Measurements from ENCODE around the gene ZNF888. TPM values are rescaled to one million over a fixed set of nuclear protein-coding genes. Genes with fewer than 3 reads are reported as not detected.

ZNF888 gene
- total RNA-seq, 1 donor, result 4.7 TPM

DNA sequence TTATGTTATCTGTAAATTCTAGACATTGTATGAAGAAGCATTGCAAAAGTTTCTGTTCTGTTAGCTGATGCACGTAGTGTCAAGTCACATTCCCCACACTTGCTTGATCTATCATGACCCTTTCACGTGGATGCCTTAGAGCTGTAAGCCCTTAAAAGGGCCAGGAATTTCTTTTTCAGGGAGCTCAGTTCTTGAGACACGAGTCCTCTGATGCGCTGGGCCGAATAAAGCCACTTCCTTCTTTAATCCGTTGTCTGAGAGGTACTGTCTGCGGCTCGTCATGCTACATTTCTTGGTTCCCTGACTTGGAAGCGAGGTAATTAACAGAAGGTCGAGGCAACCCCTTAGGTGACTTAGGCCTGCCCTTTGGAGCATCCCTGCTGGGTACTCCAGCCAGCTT is 33.7 kb upstream of the ZNF888 start:
- H3K9me3 ChIP-seq (ENCODE audit: low read depth, low read length), result no peaks in the 10 kb centered on the region
- no peak overlapping the region for H3K4me3 ChIP-seq (ENCODE audit: insufficient read depth, low read length)
- no peak overlapping the region for H3K4me2 ChIP-seq (ENCODE audit: insufficient read depth, low read length)

DNA sequence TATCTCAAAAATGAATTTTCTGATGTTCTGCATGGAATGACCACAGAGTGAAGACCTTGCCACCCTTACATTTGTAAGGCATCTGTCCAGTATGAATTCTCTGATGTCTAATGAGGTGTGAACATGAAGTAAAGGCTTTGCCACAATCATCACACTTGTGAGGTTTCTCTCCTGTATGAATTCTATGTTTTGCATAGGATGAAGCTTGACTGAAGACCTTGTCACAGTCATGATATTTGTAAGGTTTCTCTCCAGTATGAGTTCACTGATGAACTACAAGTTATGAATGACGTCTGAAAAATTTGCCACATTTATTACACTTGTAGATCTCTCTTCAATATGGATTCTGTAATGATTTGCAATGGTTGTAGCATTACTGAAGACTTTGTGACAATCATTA is 26.2 kb upstream of the ZNF888 start:
- Histone ChIP-seq H3K79me2 (ENCODE audit: insufficient read depth, low read length) (no peaks in the 10 kb centered on the region), H3K27me3 (ENCODE audit: insufficient read depth, low read length) (no peaks in the 10 kb centered on the region), H3K36me3 (ENCODE audit: insufficient read depth, low read length) (peaks cover 35% of the 10 kb centered on the region), H3K27ac (ENCODE audit: low read depth, low read length) (no peak overlapping the region), H3K4me3 (ENCODE audit: insufficient read depth, low read length) (no peak overlapping the region), H3K9me3 (ENCODE audit: low read depth, low read length) (peaks cover 14% of the 10 kb centered on the region), H3K4me2 (ENCODE audit: insufficient read depth, low read length) (no peak overlapping the region), H4K20me1 (ENCODE audit: insufficient read depth, low read length) (no peaks in the 10 kb centered on the region), H3K4me1 (ENCODE audit: insufficient read depth, low read length) (peaks cover 6% of the 10 kb centered on the region), H2AFZ (ENCODE audit: low read length) (no peak overlapping the region)
- no peak for DNase-seq (ENCODE audit: insufficient read length, low spot score, missing footprints)
- TF ChIP-seq, protein P1, sequence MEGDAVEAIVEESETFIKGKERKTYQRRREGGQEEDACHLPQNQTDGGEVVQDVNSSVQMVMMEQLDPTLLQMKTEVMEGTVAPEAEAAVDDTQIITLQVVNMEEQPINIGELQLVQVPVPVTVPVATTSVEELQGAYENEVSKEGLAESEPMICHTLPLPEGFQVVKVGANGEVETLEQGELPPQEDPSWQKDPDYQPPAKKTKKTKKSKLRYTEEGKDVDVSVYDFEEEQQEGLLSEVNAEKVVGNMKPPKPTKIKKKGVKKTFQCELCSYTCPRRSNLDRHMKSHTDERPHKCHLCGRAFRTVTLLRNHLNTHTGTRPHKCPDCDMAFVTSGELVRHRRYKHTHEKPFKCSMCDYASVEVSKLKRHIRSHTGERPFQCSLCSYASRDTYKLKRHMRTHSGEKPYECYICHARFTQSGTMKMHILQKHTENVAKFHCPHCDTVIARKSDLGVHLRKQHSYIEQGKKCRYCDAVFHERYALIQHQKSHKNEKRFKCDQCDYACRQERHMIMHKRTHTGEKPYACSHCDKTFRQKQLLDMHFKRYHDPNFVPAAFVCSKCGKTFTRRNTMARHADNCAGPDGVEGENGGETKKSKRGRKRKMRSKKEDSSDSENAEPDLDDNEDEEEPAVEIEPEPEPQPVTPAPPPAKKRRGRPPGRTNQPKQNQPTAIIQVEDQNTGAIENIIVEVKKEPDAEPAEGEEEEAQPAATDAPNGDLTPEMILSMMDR (IDR thresholded peaks at IDR 0.05; ENCODE audit: extremely low read depth, low read depth, low read length), result no peak

More for the DNA sequence above, 33.7 kb upstream of the ZNF888 start:
- no peak overlapping the region for H3K27ac ChIP-seq (ENCODE audit: low read depth, low read length)
- peaks cover 2% of the 10 kb centered on the region for H4K20me1 ChIP-seq (ENCODE audit: insufficient read depth, low read length)
- H3K4me1 ChIP-seq (ENCODE audit: insufficient read depth, low read length), result peaks cover 6% of the 10 kb centered on the region
- H3K27me3 ChIP-seq (ENCODE audit: insufficient read depth, low read length), result no peaks in the 10 kb centered on the region
- TF ChIP-seq, protein P1 (IDR thresholded peaks at IDR 0.05; ENCODE audit: extremely low read depth, low read depth, low read length), result no peak
- H2AFZ ChIP-seq (ENCODE audit: low read length), result no peak overlapping the region
- peaks cover 25% of the 10 kb centered on the region for H3K36me3 ChIP-seq (ENCODE audit: insufficient read depth, low read length)
- peaks cover 34% of the 10 kb centered on the region for H3K79me2 ChIP-seq (ENCODE audit: insufficient read depth, low read length)
- DNase-seq (ENCODE audit: insufficient read length, low spot score, missing footprints), result no peak

DNA sequence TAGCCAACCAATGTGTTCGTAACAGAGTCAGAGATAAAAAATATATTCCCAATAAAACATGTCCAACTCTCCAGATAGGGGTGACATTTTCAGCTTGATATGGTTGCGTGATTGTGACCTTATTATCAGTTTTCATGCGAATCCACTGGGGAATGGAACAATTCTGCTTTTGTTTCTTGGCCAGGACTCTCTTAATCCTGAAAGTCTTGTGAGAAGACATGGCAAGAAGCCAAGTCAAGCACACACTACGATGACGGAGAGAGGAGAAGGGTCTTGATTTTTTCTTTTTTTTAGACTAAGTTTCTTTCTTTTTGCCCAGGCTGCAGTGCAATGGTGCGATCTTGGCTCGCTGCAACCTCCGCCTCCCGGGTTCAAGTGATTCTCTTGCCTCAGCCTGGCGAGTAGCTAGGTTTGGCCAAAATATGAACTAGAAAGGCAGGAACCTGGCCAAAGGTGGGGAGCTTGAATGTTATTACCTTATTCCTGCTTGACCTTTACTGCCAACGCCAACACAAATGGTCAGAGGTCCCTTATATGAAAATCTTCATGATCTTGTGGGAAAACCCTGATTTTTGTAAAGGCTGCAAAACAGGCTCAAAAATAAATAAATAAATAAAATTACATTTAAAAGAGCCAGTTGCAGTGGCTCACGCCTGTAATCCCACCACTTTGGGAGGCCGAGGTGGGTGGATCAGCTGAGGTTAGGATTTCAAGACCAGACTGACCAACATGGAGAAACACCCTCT is 25.0 kb upstream of the ZNF888 start:
- TF ChIP-seq, protein P1 (IDR thresholded peaks at IDR 0.05; ENCODE audit: extremely low read depth, low read depth, low read length), result no peak
- no peak overlapping the region for H3K27ac ChIP-seq (ENCODE audit: low read depth, low read length)
- peaks cover 14% of the 10 kb centered on the region for H3K9me3 ChIP-seq (ENCODE audit: low read depth, low read length)
- H3K79me2 ChIP-seq (ENCODE audit: insufficient read depth, low read length), result no peaks in the 10 kb centered on the region
- H4K20me1 ChIP-seq (ENCODE audit: insufficient read depth, low read length), result no peaks in the 10 kb centered on the region
- no peak overlapping the region for H3K4me3 ChIP-seq (ENCODE audit: insufficient read depth, low read length)
- DNase-seq (ENCODE audit: insufficient read length, low spot score, missing footprints), result no peak
- H3K4me1 ChIP-seq (ENCODE audit: insufficient read depth, low read length), result peaks cover 7% of the 10 kb centered on the region
- H3K4me2 ChIP-seq (ENCODE audit: insufficient read depth, low read length), result no peak overlapping the region
- H3K27me3 ChIP-seq (ENCODE audit: insufficient read depth, low read length), result no peaks in the 10 kb centered on the region
- H2AFZ ChIP-seq (ENCODE audit: low read length), result no peak overlapping the region
- peaks cover 33% of the 10 kb centered on the region for H3K36me3 ChIP-seq (ENCODE audit: insufficient read depth, low read length)

Measured in osteoblast (primary cell).